GM19239 (cell line): ENCODE data around the gene ALPG.
"Not testable (repeated sequence)": the region's sequence is repeated elsewhere in the genome, so short reads cannot be mapped to it uniquely, and the experiment has no call there.

Experiments
- DNase-seq: peaks from one replicate; pipeline ENCODE4 v3.0.0; 2011; ENCODE audit warnings: low spot score; ENCODE audit not compliant: insufficient read length
- FAIRE-seq: peaks from 2 replicates; lab custom pipeline; 2011; peaks lifted over from hg19 to GRCh38; lab: Jason Lieb, UNC

ALPG gene

GRCh38 chr2:232418056-232418455, 11.4 kb downstream of the ALPG start:
- FAIRE-seq: no peak

DNA sequence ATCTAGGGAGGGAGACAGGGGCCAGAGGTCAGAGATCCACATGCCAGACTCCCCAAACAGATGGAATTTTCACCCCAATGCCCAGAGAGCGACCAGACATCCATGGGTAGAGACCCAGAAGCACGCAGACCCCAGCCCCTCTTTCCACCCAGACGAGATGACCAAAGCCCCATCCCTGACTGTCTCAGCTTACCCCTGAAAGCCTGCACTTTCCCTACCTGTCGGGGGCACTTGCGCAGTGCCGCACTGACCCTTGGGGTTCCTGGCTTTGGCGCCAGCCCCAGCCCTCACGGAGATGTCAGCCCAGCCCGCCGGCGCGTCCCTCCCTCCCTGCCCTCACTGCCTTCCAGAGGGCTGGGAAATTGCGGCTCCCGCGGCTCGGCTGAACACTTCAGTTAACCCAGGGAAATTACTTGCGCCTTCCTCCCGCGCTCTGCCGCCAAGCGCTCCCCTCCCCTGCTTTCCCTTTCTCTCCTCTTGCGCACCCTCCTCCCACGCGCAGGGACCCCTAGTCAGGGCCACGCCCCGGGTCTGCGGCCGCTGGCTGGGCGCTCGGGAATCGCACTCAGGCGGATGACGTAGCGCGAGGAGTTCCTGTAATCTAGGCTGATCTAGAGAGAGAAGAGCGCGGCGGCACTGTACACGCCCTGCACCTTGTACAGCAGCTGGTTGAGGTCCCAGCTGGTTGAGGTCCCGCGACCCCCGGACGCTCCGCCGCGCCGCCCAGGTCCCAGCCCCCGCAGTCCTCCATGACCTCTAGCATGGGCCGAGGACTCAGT, 12.0 kb downstream of the ALPG start:
- FAIRE-seq (no peak), DNase-seq (no peak)

More at GRCh38 chr2:232418056-232418455, 11.4 kb downstream of the ALPG start:
- DNase-seq: no peak

GRCh38 chr2:232419245-232420072, 12.8 kb downstream of the ALPG start:
- DNase-seq: no peak
- FAIRE-seq: no peak

GRCh38 chr2:232420073-232420454, 13.4 kb downstream of the ALPG start:
- DNase-seq (no peak), FAIRE-seq (no peak)

DNA sequence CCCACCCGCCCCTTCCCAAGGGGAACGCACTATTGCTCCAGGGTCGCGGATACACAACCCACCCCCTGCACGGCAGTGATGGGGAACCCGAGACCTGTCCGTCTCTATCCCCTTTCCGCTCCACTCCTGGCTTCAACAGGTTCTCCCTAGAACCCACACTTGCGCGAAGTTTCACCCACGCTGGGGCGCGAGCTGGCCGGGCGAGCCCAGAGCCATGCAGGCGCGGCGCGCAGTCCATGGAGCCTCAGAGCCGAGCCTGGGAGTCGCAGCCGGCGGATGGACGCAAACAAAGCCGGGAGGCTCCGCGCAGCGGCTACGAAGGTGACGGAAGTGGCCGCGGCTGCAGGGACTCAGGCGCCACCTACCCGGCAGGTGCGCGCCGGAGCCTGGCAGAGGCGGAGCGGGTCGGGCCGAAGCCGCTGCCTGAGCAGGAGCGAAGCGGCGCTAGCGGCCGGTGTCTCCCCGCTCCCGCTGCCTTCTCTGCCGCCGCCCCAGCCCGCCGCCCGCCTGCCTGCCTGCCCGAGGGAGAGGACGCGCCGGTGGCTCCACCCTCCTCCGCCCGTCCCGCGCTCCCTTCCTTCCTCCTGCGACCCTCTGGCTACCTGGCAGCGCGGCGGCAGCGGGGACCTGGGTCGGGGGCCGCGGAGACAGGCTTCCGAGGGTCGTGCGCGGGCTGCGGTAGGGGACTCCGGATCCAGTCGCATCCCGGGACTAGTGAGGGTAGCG, 14.0 kb downstream of the ALPG start:
- DNase-seq: no peak
- FAIRE-seq: no peak

DNA sequence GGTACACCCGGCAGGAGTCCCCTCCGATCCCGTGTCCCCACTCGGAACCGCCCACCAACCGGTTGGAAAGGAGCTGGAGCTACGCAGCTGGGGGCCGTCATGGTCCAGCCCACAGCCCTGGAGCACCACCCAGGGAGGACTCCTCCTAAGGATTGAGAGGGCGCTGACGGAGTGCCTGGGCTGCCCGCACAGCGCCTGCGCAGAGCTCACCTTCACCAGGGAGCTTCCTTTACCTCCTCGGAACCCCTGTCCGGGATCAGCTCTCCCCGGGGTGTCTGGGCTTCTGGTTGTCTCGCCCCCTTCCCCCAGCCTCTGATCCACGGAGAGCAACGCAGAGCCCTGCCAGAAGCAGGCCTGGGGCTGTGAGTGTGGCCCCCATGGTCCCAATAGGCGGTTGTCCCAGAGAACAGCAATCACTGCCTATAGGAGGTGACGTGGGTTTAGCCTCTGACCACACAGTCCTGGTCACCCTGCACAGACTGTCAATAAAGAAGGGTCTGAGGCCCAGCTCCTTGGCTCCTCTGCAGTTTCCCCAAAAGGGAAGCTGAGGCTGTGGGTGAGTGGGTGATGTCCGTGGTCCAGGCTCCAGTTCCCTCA, 14.6 kb downstream of the ALPG start:
- no peak for FAIRE-seq
- DNase-seq: no peak

DNA sequence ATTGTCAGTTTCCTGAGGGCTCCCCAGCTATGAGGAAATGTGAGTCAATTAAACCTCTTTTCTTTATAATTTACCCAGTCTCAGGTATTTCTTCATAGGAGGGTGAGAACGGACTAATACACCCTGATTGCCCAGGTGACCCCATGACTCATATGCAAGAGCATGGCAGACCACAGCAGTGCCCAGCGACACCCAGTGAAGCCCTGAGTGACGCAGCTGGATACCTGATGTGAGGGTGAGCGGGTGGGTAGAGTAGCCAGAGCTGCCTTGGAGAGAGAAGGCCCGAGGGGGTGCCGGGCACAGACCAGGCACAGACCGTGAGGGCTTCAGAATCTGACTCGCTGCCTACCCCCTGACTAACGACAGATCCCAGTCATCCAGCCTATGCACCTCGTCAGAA, 15.4 kb downstream of the ALPG start:
- DNase-seq (no peak), FAIRE-seq (no peak)

DNA sequence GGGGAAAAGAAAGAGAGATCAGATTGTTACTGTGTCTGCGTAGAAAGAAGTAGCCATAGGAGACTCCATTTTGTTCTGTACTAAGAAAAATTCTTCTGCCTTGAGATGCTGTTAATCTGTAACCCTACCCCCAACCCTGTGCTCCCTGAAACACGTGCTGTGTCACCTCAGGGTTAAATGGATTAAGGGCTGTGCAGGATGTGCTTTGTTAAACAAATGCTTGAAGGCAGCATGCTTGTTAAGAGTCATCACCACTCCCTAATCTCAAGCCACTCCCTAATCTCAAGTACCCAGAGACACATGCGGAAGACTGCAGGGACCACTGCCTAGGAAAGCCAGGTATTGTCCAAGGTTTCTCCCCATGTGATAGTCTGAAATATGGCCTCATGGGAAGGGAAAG, 16.4 kb downstream of the ALPG start:
- DNase-seq, FAIRE-seq: not testable (repeated sequence)

DNA sequence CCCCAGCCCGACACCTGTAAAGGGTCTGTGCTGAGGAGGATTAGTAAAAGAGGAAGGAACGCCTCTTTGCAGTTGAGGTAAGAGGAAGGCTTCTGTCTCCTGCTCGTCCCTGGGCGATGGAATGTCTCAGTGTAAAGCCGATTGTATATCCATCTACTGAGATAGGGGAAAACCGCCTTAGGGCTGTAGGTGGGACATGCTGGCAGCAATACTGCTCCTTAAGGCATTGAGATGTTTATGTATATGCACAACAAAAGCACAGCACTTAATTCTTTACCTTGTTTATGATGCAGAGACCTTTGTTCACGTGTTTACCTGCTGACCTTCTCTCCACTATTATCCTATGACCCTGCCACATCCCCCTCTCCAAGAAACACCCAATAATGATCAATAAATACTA, 16.8 kb downstream of the ALPG start:
- not testable (repeated sequence) for FAIRE-seq, DNase-seq

- no peak for FAIRE-seq
- DNase-seq: no peak
Observed at GRCh38 chr2:232431705-232432590, 25.3 kb downstream of the ALPG start.

DNA sequence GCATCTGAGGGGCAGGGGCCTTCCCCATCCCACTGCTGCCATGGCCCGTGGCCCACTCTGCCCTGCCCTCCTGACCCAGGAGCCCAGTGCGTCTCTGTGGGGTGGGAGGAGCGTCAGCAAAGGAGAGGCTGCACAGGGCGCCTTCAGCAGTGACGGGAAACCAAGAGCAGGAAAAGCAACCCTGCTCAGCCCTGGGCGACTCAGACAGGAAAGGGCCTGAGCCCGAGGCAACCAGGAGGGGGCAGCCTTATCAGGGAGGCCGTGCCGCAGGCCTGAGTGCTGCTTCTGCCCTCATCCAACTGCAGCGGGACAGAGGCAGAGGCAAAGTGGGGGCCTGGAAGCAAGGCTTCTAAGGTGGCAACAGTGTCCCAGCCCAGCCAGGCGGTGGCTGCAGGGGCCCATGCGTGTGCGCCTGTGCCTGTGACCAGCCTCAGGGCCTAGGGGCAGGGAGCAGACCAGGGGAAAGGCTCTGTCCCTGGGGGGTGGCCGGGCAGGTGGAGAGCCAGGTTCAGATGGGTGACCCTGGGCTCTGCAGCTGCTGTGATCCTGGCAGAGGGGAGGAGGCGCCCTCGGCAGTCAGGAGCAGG, 26.0 kb downstream of the ALPG start:
- FAIRE-seq (no peak), DNase-seq (no peak)

DNA sequence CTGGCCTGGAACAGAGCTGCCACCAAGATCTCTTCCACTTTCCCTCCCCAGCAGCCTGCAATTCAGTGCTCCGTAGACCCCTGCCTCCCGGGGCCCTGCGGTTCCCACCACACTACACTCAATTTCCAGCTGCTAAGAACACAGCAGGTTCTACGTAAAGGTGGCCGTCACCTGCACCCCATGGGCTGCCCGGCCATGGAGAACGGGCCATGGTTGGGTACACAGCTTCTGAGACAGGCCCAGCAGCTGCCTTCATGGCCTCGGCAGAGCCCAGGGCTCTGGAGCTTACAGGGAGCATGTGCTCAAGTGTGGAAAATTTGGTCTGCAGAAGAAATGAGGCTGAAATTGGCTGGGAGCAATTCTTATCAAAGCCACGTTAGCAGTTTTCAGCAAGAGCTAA, 27.0 kb downstream of the ALPG start:
- not testable (repeated sequence) for FAIRE-seq, DNase-seq

- no peak for FAIRE-seq
- no peak for DNase-seq
Observed at GRCh38 chr2:232434091-232434490, 27.4 kb downstream of the ALPG start.

DNA sequence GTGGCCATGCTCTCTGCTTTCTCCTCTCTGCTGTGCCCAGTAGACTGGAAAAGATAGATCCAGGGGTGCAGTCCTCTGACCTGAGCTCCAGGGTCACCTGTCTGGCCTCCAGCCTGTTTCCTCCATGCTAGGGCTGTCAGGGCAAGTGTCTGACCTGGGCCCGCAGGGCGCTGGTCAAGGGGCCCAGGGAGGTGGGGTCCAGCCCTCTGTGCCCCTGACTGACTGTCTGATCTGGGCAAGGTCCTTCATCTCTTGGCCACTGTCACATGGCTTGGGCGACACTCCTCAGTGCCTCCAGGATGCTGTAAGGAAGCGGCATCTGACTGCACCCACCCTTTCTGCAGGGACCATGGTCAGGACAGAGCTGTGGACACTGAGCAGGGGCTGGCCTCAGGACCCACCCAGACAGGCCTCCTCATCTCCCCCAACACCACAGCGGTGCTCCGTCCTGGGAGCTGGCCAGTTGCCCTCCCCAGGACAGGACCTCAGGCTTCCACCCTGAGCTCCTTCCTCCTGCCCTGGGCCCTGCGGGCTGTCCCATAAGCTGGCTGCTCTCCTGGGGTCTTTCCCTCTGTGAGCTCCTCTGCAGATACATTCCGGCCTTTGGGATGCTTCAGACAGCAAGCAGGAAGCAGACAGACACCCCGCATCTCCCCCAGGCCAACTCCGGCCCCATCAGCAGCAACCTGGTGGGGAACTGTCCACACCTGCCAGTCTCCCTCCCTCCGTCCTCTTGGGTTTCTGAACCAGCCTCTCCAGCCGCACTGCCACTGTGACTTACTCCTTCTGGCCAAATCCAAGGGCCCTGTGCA, 28.1 kb downstream of the ALPG start:
- no peak for FAIRE-seq
- DNase-seq: no peak

- FAIRE-seq: no peak
- DNase-seq: no peak
Observed at GRCh38 chr2:232435375-232435648, 28.7 kb downstream of the ALPG start.

DNA sequence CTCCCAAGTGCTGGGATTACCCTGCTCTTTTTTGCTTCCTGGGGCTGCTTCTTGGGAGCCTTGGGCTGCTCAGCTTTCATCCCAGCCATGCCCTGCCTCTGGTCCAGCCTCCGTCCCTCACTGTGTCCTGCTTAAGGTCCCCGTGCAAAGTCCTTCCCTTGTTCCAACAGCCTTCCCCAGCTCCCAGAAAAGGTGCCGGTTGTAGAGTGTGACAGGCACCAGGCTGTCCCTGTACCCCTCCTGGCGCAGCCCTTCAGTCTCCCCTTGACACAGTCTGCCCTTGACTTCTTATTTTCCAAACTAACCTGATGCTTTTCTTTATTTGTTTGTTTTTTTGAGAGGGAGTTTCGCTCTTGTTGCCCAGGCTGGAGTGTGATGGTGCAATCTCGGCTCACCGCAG, 29.2 kb downstream of the ALPG start:
- DNase-seq: no peak
- FAIRE-seq: no peak

DNA sequence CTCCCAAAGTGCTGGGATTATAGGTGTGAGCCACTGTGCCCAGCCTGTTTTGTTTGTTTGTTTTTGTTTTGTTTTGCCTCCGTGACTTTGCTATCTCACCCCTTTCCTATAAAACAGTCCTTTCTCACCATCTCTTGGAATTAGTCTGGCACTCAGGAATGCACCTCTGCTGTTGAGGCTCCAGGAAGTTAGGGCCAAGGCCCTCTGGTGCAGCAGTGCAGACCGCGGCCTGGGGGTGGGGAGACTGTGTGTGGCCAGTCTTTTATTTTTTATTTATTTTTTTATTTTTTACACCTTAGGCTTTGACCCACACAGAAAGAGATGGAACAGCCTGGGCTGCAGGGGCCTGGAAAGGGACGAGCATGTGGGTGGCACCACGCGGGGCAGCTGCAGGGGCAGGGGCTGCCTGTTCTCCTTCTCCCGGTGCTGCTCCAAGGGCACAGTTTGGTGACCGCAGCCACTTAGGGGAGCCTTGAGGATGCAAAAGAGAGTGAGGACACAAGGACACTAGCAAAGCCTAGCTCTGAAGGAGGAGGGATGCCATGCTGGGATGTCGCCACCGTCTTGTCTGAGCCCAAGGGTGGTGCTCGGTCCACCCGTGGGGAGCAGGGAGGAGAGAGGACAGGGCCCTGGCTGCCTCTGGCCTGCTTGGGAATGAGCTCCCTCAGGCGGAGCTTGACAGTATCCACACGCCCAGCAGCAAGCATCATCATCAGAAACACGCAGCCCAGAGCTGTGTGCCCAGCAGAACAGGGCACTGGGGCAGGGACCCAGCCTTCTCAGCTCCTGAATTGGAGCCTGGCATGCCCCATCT, 29.9 kb downstream of the ALPG start:
- DNase-seq (no peak), FAIRE-seq (no peak)

DNA sequence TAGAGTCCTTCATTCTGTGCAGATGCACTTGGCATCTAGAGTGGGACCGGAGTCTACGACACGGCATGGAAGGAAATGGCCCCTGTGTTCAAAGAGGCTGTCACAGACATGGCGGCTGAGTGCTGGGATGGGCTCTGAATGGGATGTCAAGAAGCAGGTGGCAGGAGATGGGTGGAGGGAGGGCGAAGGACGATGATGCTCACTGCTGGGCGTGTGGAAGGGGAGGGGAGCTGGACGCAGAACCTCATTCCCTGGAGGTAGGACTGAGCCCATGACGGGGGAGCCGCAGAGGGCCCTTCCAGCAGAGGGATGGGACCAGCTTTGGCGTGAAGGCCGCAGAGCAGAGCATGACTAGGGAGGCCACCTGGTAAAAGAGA, 30.5 kb downstream of the ALPG start:
- no peak for FAIRE-seq
- no peak for DNase-seq
